Spinal cord (tissue), 10 donors: Measurements from ENCODE around the gene FOXL3. TPM values are rescaled to one million over a fixed set of nuclear protein-coding genes. Genes with fewer than 3 reads are reported as not detected.

Experiments
- DNase-seq, 6 donors: peaks; one replicate each; pipeline versions ENCODE4 v3.0.0 to v3.0.0-alpha.2; 2013 to 2015; ENCODE audit warnings: low spot score in 6 of 6, low read depth in 4 of 6
- H3K27ac ChIP-seq: one replicate; pipeline ENCODE4 v1.5.1; 2013; ENCODE audit warnings: low read depth, low read length, control low read depth
- H3K27me3 ChIP-seq: one replicate; pipeline ENCODE4 v1.6.1; 2013; ENCODE audit warnings: low read length; ENCODE audit not compliant: control insufficient read depth, insufficient read depth
- H3K36me3 ChIP-seq: one replicate; pipeline ENCODE4 v1.6.1; 2013; ENCODE audit warnings: low read length; ENCODE audit not compliant: control insufficient read depth, insufficient read depth
- H3K4me1 ChIP-seq: one replicate; pipeline ENCODE4 v1.6.1; 2013; ENCODE audit warnings: low read length; ENCODE audit not compliant: control insufficient read depth, insufficient read depth
- H3K4me3 ChIP-seq: one replicate; pipeline ENCODE4 v1.5.1; 2013; ENCODE audit warnings: low read depth, low read length, control low read depth
- H3K9me3 ChIP-seq: one replicate; pipeline ENCODE4 v1.6.1; 2013; ENCODE audit warnings: low read length; ENCODE audit not compliant: control insufficient read depth, insufficient read depth
- WGBS: methylation state at CpG from one replicate; pipeline ENCODE4 v1.1.5; 2013; ENCODE audit warnings: missing lambda C conversion rate; ENCODE audit not compliant: insufficient coverage; 5-methylcytosine and 5-hydroxymethylcytosine counted together
- polyA plus RNA-seq, 2 donors: library from polyadenylated mRNA; unstranded; fragments of 120-200 nt; gene quantifications; one replicate each; pipeline ENCODE4 v1.2.1, GENCODE V29; 2013; ENCODE audit not compliant: insufficient read length in 2 of 2
- total RNA-seq, 2 donors: library from RNA; depleted of rRNA in 1 of 2; stranded (reverse); fragments of 120-200 nt in 1 of 2; fragments of >200 nt in 1 of 2; gene quantifications; one replicate each; pipeline versions ENCODE4 v1.2.3 to v1.2.4, GENCODE V29; 2013 to 2014
- donor health status: healthy.

Gene FOXL3
- total and polyA plus RNA-seq, 4 donors, result 0.33 TPM; not detected in 3

DNA sequence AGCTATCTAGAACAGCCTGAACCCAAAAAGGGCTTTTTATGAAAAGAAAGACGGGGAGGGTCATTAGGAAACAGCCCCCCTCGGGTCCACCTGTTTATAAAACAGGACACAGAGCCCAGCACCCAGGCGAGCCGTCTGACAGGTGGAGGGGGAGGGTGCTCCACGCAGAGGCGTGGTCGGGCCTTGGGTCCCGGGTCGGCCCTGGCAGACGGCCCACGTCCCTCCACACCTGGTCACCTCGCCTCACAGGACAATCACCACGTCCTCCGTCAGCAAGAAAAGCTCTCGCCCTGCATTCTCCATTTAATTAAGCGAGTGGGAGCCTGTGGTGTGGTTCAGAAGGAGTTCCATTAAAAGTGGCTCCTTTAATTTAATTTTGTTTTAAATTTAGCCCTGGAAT lies 42.3 kb upstream of the FOXL3 start:
- no peak for DNase-seq
- H3K36me3 ChIP-seq, result peaks cover 88% of the 10 kb centered on the region
- 87% methylated on average over 9 of the region's 16 CpGs for WGBS

DNA sequence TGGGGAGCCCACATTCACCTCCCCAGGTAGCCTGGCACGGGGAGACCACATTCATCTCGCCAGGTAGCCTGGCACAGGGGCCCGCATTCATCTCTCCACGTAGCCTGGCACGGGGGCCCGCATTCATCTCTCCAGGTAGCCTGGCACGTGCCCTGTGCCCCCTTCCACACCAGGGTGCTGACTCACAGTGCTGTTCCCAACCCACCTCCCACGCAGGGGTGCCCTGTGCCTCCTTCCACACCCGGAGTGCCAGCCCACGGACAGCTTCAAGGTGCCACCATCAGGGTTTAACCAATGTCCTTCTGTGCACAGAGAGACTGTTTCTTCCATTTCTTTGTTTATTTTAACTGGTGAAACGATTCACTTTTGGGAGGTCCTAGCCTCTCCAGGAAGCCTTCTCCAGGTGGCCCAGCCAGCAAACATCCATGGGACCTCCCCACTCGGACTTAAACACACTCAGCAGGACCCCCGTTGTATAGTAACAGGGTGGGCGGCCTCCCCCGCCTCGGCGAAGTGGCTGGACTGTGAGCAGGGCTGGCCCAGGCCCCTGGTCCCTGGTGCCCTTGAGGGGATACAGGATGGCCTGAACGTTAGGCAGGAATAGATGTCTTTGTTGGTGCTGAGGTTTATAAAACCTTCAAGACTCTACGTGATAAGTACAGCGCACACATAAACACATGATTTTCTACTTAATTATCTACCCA lies 41.1 kb upstream of the FOXL3 start:
- Histone ChIP-seq H3K4me1 (peaks cover 10% of the 10 kb centered on the region), H3K36me3 (peaks cover 97% of the 10 kb centered on the region), H3K27me3 (no peaks in the 10 kb centered on the region), H3K27ac (no peak overlapping the region), H3K4me3 (no peak overlapping the region), H3K9me3 (no peaks in the 10 kb centered on the region)
- WGBS, result 97% methylated on average over 11 of the region's 20 CpGs
- no peak for DNase-seq

More for the DNA sequence above, 42.3 kb upstream of the FOXL3 start:
- Histone ChIP-seq H3K27ac (no peak overlapping the region), H3K4me3 (no peak overlapping the region), H3K4me1 (peaks cover 10% of the 10 kb centered on the region), H3K9me3 (no peaks in the 10 kb centered on the region), H3K27me3 (no peaks in the 10 kb centered on the region)

DNA sequence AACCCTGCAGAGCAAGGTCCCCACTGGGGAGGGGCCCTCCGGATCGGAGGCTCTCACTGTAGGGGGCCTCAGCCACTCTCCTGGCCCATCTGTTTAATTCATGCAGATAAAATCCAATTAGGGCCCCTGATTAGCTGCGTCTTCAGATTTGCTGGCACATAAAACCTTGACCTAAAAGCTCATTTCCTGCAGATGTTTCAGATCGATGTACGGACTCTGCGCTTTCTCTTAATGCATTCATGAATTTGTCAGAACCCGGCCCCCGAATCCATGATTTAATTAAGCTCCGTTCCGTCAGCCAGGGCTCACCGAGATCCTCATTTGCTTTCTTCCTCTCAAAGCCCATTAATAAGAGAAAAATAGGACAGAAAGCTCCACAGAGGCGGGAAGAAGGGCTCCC lies 40.0 kb upstream of the FOXL3 start:
- Histone ChIP-seq H3K36me3 (peaks cover 99% of the 10 kb centered on the region), H3K4me1 (peaks cover 10% of the 10 kb centered on the region), H3K9me3 (no peaks in the 10 kb centered on the region), H3K27me3 (no peaks in the 10 kb centered on the region), H3K27ac (no peak overlapping the region), H3K4me3 (no peak overlapping the region)
- peak in 1 of 6 donors; percentile 81 for DNase-seq
- WGBS, result 53% methylated on average over 12 of the region's 12 CpGs

DNA sequence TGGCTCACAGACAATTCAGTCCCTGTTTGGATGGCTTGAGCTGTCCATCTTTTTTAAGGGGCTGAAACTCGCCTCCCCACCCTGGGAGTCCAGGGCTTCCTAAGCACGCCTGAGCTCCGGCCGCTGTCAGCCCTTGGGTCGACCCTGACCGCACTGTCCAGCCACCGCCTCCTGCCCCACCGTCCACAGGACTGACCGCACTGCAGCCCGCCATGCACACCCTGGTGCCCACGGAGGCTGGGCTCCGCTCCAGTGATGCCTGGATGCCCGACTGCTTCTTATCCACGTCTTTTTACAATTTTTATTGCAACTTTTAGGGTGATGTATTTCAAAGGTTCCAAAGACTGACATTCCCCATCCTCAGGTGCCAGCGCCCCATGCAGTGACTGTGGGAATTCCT lies 39.4 kb upstream of the FOXL3 start:
- H3K4me3 ChIP-seq, result no peak overlapping the region
- H3K9me3 ChIP-seq, result no peaks in the 10 kb centered on the region
- DNase-seq, result no peak
- 97% methylated on average over 11 of the region's 15 CpGs for WGBS
- peaks cover 10% of the 10 kb centered on the region for H3K4me1 ChIP-seq
- no peak overlapping the region for H3K27ac ChIP-seq
- no peaks in the 10 kb centered on the region for H3K27me3 ChIP-seq
- H3K36me3 ChIP-seq, result peaks cover 98% of the 10 kb centered on the region

DNA sequence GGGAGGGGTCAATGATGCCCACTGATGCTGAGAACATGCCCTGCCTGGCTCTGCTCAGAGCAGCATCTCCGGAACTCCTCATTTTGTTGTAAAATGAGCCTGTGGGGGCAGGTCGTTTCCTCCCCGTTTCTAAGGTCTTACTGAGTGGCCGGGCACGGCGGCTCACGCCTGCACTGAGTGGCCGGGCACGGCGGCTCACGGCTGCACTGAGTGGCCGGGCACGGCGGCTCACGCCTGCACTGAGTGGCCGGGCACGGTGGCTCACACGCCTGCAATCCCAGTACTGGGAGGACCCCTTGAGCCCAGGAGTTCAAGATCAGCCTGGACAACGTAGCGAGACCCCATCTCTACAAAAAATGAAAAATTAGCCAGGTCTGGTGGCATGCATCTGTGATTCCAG lies 39.0 kb upstream of the FOXL3 start:
- Histone ChIP-seq H3K27ac (no peak overlapping the region), H3K36me3 (peaks cover 98% of the 10 kb centered on the region), H3K27me3 (no peaks in the 10 kb centered on the region), H3K4me1 (peaks cover 10% of the 10 kb centered on the region), H3K4me3 (no peak overlapping the region), H3K9me3 (no peaks in the 10 kb centered on the region)
- no peak for DNase-seq
- 91% methylated on average over 19 of the region's 20 CpGs for WGBS

DNA sequence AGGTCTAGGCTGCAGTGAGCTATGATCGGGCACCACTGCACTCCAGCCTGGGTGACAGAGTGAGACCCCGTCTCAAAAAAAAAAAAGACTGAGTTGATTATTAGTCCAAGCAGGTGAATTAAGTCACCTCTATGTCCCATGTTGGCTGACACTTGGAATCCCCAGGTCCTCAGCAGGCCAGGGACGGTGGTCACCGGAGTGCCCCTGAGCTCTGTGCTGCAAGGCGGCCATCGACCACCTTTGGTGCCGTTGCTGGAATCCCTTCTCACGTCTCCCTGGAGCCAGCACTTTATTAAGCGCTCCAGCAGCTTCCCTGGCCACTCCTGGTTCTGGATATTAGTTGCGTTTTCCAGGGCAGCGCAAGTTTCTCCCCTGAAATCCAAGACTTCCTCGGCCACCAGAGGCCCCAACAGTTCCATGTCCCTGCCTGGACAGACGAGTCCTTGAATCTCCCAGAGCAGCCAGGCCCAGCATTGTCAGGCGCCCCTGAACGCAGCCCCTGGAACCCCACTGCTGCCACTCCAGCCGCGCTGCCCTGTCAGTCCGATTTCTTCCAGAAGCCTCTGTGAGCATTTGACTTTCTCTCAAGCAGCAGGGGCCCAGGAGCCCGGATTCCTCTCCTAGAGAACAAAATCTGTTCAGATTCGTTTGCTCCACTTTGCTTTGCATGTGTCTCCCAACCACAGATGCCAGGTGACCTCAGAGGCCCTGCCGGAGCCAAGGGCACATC lies 38.4 kb upstream of the FOXL3 start:
- Histone ChIP-seq H3K36me3 (peaks cover 98% of the 10 kb centered on the region), H3K9me3 (no peaks in the 10 kb centered on the region), H3K27ac (no peak overlapping the region), H3K4me3 (no peak overlapping the region), H3K4me1 (peaks cover 10% of the 10 kb centered on the region), H3K27me3 (no peaks in the 10 kb centered on the region)
- WGBS, result 91% methylated on average over 21 of the region's 21 CpGs
- DNase-seq, result no peak

DNA sequence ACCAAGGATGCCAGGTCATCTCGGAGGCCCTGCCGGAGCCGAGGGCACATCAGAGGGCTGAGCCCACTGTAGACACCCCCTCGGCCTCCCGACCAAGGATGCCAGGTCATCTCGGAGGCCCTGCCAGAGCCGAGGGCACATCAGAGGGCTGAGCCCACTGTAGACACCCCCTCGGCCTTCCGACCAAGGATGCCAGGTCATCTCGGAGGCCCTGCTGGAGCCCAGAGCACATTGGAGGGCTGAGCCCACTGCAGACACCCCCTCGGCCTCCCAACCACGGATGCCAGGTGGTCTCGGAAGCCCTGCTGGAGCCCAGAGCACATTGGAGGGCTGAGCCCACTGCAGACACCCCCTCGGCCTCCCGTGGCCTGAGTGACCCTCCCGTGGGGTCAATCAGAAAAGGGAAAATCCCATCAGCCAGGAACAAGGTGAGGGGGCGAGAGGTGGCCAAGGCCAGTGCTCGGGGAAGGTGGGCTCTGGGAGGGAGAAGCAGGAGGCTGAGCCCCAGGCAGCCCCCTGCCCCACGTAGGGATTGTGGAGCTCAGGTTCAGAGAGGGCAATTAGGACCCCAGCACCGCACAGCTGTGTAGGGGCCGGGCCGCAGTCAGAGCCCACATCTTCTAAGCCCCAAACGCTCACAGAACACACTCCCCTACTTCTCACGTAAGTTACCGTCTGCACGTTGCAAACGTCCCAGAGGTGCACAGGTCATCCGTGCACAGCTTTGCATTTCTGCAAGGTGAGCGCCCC lies 37.6 kb upstream of the FOXL3 start:
- H3K36me3 ChIP-seq, result peaks cover 98% of the 10 kb centered on the region
- no peaks in the 10 kb centered on the region for H3K9me3 ChIP-seq
- WGBS, result 92% methylated on average over 29 of the region's 29 CpGs
- DNase-seq, result no peak
- no peak overlapping the region for H3K27ac ChIP-seq
- peaks cover 10% of the 10 kb centered on the region for H3K4me1 ChIP-seq
- no peaks in the 10 kb centered on the region for H3K27me3 ChIP-seq
- no peak overlapping the region for H3K4me3 ChIP-seq

DNA sequence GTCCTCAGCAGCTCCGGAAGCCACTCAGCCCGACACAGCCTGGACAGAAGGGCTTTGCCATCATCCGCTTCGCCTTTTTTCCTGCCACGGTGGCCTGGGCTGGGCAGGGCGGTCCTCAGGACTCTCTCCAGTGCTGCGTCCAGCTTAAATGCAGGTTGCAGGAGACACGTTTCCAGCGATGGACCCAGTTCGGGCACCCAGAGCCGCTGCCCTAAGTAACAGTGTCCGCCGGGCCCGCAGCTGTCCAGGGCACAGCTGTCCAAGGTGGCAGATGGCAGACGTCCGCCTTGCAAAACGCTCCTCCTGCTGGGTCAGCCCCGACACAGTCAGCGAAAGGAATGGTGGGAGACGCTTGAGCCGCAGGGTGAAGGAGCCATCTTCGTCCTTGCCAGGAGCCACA lies 37.0 kb upstream of the FOXL3 start:
- no peak overlapping the region for H3K4me3 ChIP-seq
- no peaks in the 10 kb centered on the region for H3K27me3 ChIP-seq
- 94% methylated on average over 21 of the region's 22 CpGs for WGBS
- peaks cover 10% of the 10 kb centered on the region for H3K4me1 ChIP-seq
- no peaks in the 10 kb centered on the region for H3K9me3 ChIP-seq
- H3K36me3 ChIP-seq, result peaks cover 98% of the 10 kb centered on the region
- H3K27ac ChIP-seq, result no peak overlapping the region
- no peak for DNase-seq

DNA sequence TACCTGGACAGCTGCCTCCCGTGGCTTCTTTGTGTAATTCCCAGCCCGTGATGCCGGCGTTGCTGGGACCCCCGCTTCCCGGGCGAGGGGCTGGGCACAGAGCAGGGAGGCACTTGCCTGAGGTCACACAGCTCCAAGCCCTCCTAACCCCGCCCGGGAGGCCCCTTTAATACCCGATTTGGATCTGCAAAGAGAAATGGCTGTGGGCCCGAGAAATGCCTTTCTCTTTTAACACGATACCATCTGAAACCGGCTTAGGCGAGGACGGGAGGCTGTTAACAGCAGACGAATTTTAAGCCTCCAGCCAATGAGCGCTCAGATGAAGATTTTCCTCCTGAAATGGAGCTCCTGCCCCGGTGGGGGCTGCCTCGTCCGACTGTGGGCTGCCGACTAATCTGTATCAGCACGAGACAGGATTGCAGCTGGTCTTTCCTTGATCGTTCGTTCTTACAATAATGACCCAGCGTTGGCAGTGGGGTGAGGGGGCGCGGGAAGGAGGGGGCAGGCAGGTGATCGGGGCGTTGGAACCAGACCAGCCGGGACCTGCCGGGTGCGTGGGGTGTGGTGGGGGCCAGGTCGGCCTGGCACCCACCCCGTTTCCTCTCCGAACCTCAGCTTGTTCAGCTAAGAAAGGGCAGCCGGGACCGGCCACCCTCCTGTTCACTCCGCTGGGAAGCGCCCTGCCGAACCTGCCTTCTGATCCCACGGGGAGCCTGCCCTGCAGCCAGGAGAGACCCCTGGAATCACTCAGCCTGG lies 36.2 kb upstream of the FOXL3 start:
- no peak for DNase-seq
- H3K36me3 ChIP-seq, result peaks cover 98% of the 10 kb centered on the region
- H3K27ac ChIP-seq, result no peak overlapping the region
- peaks cover 10% of the 10 kb centered on the region for H3K4me1 ChIP-seq
- H3K4me3 ChIP-seq, result no peak overlapping the region
- H3K27me3 ChIP-seq, result no peaks in the 10 kb centered on the region
- no peaks in the 10 kb centered on the region for H3K9me3 ChIP-seq
- WGBS, result 92% methylated on average over 35 of the region's 41 CpGs
